HG02642 (cell line): ENCODE results near the gene OR6X1.
A peak's percentile ranks its signal among the peaks of the same experiment; 100 is the strongest.

Experiments used
- ATAC-seq: cut with Tn5 transposase; IDR thresholded peaks from one replicate; pipeline ENCODE4 v1.9.1; 2021; ENCODE audit warnings: mild to moderate bottlenecking; ENCODE audit not compliant: unreplicated experiment, poor library complexity

Gene OR6X1

DNA sequence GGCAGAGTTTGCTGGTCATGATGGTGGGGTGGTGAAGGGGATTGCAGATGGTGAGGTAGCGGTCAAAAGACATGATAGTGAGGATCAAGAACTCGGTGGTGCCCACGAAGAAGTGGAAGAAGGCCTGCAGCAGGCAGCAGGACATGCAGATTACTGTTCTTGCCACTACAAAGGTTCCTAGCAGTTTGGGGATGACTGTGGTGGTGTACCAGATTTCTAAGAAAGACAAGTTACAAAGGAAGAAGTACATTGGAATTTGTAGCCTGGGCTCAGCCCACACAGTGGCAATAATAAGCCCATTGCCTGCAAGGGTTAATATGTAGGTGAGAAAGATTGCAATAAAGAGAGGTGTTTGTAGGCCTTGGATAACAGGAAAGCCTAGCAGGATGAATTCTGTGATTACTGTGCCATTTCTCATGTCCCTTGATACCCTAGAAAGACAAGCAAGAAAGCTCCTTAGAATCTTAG is at the start of gene OR6X1:
OR6X1 (minus strand) TSS at position 418 of the 468 bp plus-strand sequence; CDS start at position 418, 0 bp downstream.
- ATAC-seq, result no peak

GRCh38 chr11:123801765-123802164 is 47.4 kb upstream of the OR6X1 start:
- ATAC-seq, result no peak

DNA sequence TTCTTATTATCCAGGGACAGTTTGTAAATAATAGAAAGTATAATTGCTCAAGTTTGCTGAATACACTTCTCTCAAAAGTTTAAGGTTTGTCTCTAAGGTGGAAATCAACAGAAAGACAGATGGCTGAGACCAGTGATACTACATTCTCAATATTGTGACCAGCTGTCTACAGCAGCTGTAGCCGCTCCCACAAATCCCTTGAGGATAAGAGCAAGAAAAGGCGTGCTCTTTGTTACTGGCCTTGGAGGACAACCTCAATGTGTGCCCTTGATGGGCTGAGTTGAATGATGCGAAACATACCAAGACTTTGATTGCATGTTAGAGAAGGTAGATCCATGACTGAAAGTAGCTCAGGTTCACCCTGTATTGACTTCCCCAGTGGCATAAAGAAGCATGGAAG is 45.7 kb upstream of the OR6X1 start:
- ATAC-seq, result no peak

DNA sequence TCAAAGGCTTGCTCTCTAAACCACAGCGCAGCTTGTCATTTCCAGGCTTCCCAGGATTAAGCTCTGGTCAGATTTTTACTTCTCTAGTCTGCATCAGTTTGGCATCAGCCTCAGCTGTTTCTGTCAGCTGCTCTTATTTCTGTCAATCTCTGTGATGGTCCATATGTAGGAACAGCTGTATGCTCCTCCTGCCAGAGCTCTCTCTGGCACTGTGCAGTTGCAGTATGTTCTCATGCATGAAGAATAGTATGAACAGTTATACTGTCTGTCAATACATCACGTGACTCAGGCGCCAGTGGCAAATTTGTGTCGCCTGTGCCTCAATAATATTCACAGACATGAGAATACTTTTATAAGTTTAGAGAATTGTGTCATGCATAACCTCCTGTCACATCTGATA is 45.1 kb upstream of the OR6X1 start:
- ATAC-seq, result no peak

- ATAC-seq, result no peak
These were observed 44.4 kb upstream of the OR6X1 start for GRCh38 chr11:123798513-123799252.

DNA sequence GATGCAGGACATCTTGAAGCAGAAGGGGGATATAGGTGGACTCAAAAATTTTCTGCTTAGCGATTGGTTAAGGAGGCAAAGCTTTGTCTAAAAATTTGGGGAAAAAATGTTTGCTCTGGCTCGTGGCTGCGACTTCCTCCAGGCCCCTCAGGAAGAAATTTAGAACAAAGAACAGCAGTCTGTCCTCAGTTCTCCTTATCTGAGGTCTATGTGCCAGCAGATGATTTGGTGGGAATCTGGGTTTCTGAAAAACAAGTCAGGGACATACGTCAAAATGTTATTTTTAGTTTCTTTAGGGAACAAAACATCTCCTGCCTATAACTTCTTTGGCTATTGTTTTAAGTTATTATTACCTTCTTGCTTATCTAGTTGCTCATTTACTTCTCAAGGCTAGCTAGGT is 43.8 kb upstream of the OR6X1 start:
- ATAC-seq, result no peak

DNA sequence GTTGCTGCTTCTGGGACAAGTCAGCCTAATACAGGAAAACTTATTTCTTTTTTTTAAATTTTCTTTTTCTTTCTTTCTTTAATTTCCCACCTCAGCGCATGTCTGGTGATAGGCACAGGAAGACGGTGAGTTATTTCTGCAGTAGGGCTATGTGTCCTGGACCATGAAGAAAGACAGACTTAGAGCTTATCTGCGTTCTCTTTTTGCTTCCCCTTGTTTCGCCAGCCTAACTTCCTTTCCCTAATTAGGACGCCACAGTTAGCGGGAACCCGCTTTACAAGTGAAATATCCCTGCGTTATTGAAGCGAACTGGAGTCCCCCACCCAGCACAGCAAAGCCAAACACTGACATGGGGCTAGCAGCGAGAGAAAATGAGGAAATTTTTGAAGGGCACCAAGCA is 43.2 kb upstream of the OR6X1 start:
- ATAC-seq, result no peak

- ATAC-seq, result no peak
These were observed 42.8 kb upstream of the OR6X1 start for GRCh38 chr11:123797114-123797513.

DNA sequence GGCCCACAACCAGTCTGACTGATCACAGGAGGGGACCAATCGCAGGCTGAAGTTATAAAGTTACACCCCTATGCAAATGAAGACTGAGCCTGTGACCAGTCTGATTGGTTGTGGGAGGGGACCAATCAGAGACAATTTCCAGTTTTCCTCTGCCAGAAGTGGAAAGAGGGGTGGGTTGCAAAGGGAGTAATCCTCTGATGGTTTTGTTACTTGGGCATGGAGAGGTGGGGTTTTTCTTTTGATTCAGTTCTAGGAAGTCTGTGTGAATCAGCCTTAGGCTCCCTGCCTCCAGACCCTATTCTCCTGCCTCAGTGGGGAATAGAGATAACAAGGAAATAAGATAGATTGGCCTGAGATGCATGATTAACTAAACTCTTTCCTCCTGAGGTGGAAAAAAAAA is 41.9 kb upstream of the OR6X1 start:
- ATAC-seq, result no peak

DNA sequence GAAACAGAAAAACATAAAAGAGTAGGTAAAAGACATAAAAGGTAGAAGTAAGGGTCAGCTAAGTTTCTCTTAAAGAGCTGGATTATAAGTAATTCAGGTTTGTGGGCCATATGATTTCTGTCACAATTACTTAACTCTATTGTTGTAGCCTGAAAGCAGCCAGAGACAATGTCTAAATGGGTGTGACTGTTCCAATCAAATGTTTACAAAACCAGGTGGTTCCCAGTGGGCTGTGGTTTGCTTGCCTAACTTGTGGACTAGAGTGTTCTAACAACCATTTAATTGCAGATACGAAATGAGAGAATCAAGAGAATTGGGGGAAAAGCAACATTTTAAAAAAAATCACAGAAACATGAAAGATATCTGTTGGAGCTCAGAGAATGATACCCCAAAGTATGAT is 29.2 kb upstream of the OR6X1 start:
- no peak for ATAC-seq

GRCh38 chr11:123778511-123778910 is 24.2 kb upstream of the OR6X1 start:
- ATAC-seq, result no peak

DNA sequence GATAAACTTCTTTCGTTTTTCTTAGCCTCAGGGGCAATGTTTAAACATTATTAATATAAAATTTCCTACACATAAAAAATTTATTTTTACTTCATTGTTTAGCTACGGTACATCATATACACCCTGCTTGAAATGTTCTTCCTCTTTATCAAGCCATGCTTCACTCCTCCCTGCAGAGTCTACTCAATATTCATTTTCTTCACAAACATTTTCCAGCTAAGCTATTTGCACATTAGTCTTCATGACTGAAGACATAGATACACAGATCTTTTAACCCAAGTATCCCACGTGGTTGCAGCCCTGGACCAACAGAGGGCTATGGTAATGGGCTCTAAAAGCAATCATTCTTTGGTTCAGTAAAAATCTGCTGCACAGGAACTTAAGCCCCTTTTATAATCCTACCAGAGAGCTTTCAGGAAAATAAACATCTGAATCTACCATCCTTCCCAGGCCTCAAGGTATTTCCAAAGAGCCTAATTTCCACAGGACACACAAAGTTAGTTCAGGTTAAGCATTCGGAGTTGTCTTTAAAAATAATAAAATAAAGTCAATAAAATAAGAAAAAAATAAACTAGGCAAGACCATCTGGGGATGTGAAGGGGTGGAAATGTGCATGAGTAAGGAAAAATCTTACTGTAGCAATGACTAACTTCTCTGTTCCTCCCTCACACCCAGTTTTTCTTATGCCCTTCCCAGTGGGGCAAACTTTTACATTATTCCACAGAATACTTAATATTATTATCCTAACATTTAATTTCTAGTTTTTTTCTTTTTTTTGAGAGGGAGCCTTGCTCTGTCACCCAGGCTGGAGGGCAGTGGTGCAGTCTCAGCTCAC is 21.6 kb upstream of the OR6X1 start:
- ATAC-seq, result no peak

- ATAC-seq, result peak; percentile 59
These were observed 21.0 kb upstream of the OR6X1 start for GRCh38 chr11:123775289-123775688.

GRCh38 chr11:123773959-123774358 is 19.6 kb upstream of the OR6X1 start:
- ATAC-seq, result no peak

DNA sequence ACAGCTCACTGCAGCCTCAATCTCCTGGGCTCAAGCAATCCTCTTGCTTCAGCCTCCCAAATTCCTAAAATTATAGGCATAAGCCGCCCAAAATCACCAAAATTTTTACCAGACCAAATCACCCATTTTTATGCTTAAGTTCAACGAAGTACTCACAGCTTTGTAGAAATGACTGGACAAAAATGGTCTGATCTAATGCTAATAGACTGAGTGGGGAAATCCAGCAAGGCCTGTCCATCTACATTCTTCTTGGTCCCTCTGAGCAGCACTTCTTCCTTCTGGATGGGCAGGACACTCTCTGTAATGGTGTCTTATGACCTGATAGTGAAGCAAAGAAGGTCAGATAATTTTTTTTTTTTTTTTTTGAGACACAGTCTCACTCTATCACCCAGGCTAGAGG is 18.7 kb upstream of the OR6X1 start:
- ATAC-seq, result no peak

DNA sequence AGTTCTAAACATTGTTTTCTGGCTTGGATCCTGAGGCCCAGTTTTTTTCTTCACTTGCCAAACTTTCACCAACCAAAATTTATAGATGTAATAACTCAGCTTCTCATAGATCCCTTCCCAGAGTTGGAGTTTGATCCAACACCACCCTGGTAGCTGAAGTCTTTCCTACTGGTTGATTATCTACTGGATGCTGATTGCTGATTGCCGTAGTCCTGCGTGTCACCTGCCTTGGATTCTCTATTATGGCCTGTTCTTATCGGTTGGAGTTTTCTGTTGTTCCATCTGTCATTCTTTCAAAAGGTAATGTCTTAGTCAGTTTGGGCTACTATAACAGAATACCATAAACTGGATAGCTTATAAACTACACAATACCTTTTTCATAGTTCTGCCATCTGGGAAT is 17.3 kb upstream of the OR6X1 start:
- ATAC-seq, result no peak

GRCh38 chr11:123770712-123771111 is 16.4 kb upstream of the OR6X1 start:
- ATAC-seq, result no peak

DNA sequence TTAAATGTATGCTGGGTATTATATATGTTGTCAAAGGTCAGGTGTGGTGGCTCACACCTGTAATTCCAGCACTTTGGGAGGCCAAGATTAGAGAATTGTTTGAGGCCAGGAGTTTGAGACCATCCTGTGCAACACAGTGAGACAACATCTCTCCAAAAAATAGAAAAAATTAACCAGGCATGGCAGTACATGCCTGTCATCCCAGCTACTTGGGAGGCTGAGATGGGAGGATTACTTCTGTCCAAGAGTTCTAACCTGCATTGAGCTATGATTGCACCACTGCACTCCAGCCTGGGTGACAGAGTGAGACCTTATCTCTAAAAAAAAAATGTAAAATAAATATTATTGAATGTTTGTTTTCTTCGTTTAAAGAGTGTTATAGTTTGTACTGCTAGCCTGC is 11.3 kb upstream of the OR6X1 start:
- no peak for ATAC-seq

GRCh38 chr11:123762422-123762821 is 8.1 kb upstream of the OR6X1 start:
- ATAC-seq, result no peak

DNA sequence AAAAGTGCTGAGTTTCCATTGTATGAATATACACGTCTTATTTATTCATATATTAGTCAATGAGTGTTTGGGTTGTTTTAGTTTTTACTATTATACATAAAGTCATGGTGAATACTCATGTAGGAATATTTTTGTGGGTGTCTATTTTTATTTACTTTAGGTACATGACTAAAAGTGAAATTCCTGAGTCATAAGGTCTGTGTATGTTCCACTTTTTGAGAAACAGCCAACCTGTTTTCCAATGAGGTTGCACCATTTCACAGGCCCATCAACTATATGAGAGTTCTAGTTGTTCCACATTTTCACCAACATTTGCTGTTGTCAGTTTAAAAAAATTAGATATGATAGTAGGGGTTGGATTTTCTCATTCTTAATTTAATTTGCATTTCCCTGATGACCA is 6.6 kb upstream of the OR6X1 start:
- ATAC-seq, result peak; percentile 72

- ATAC-seq, result no peak
These were observed 3.7 kb upstream of the OR6X1 start for GRCh38 chr11:123757976-123758375.

DNA sequence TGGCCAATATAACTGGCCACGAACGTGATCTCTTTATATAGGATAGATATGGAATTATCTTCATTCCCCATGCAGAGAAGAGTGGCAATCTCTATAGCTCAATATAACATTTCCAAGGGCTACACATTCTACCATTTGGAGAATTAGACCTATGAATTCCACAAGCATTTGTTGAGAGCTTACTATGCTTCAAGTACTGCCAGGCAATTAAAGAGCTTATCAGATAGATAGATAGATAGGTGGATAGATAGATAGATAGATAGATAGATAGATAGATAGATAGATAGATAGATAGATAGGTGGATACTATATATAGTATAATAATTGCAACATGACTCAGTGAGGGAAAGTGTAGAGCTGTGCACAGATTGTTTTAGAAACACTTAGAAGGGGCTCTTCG is 1.5 kb upstream of the OR6X1 start:
- ATAC-seq, result no peak
